Type B pancreatic cell (in vitro differentiated cells): ENCODE measurements around the gene DYNLL1. TPM values are rescaled to one million over a fixed set of nuclear protein-coding genes. Genes with fewer than 3 reads are reported as not detected.
"Not testable (repeated sequence)": the region's sequence is repeated elsewhere in the genome, so short reads cannot be mapped to it uniquely, and the experiment has no call there.

Source experiments
- DNase-seq: peaks from one replicate; pipeline ENCODE4 v3.0.0; 2021; ENCODE audit warnings: mixed read lengths; ENCODE audit not compliant: unreplicated experiment; ENCODE audit errors: extremely low spot score
- H3K27ac Mint-ChIP-seq: 2 replicates; pipeline ENCODE4 v1.8.0; 2021; ENCODE audit warnings: mild to moderate bottlenecking, mixed read lengths
- H3K27me3 Mint-ChIP-seq: 2 replicates; pipeline ENCODE4 v1.8.0; 2021; ENCODE audit warnings: mixed read lengths
- H3K36me3 Mint-ChIP-seq: 2 replicates; pipeline ENCODE4 v1.8.0; 2021; ENCODE audit warnings: mixed read lengths
- H3K4me1 Mint-ChIP-seq: one replicate; pipeline ENCODE4 v1.8.0; 2021; ENCODE audit warnings: mixed read lengths; ENCODE audit not compliant: unreplicated experiment
- H3K4me3 Mint-ChIP-seq: 2 replicates; pipeline ENCODE4 v1.8.0; 2021; ENCODE audit warnings: mild to moderate bottlenecking, mixed read lengths
- H3K9me3 Mint-ChIP-seq: 2 replicates; pipeline ENCODE4 v1.8.0; 2021; ENCODE audit warnings: mixed read lengths
- total RNA-seq: library from RNA; stranded (reverse); gene quantifications from 2 replicates; pipeline ENCODE4 v1.2.1, GENCODE V29; 2021; ENCODE audit warnings: low replicate concordance
- TF ChIP-seq, protein P1 (sequence below): fragments of 200-600 bp; sonication (generic); conservative IDR thresholded peaks from 2 replicates; pipeline ENCODE4 v1.5.0; 2021; ENCODE audit warnings: antibody characterized with exemption, mild to moderate bottlenecking

DYNLL1 gene
- total RNA-seq, 1 donor from 2014 or later, result 451 TPM

DNA sequence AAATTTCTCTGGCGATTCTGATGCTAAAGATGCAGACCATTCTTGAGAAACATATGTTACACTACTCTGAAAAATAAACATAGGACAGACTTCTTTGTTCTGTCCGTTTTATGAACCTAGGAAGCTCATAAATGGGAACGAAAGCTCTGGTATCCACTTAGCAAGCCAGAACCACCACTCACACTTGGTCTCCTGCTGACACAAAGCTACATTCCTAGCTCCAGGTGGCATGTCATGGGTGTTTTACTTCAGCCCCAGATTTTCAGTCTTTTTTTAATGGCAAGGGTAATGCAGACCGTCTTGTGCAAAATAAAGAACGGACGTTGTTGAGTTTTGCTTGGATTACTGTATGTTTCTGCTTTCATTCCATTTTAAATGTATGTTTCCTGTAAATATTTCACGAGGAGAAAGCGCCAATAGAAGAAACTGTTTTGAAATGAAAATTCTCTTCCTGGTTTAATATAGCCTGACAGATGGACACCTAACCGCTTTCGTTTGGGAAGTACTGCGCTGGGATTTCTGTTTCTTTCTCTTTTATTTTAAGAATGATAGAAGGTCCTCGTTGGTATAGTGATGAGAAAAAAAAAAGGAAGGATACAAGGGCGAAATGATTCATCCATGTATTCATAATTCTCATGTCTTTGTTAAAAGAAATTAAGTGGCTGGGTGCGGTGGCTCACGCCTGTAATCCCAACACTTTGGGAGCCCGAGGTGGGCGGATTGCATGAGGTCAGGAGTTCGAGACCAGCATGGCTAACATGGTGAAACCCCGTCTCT is 33.9 kb downstream of the DYNLL1 start:
- peaks cover 20% of the 10 kb centered on the region for H3K4me1 Mint-ChIP-seq
- H3K9me3 Mint-ChIP-seq, result no peaks in the 10 kb centered on the region
- H3K36me3 Mint-ChIP-seq, result no peaks in the 10 kb centered on the region
- H3K27ac Mint-ChIP-seq, result peak overlapping the region; percentile 99
- peak overlapping the region; percentile 100 for H3K4me3 Mint-ChIP-seq
- no peaks in the 10 kb centered on the region for H3K27me3 Mint-ChIP-seq
- TF ChIP-seq, protein P1, sequence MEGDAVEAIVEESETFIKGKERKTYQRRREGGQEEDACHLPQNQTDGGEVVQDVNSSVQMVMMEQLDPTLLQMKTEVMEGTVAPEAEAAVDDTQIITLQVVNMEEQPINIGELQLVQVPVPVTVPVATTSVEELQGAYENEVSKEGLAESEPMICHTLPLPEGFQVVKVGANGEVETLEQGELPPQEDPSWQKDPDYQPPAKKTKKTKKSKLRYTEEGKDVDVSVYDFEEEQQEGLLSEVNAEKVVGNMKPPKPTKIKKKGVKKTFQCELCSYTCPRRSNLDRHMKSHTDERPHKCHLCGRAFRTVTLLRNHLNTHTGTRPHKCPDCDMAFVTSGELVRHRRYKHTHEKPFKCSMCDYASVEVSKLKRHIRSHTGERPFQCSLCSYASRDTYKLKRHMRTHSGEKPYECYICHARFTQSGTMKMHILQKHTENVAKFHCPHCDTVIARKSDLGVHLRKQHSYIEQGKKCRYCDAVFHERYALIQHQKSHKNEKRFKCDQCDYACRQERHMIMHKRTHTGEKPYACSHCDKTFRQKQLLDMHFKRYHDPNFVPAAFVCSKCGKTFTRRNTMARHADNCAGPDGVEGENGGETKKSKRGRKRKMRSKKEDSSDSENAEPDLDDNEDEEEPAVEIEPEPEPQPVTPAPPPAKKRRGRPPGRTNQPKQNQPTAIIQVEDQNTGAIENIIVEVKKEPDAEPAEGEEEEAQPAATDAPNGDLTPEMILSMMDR, result no peak
- DNase-seq, result no peak

DNA sequence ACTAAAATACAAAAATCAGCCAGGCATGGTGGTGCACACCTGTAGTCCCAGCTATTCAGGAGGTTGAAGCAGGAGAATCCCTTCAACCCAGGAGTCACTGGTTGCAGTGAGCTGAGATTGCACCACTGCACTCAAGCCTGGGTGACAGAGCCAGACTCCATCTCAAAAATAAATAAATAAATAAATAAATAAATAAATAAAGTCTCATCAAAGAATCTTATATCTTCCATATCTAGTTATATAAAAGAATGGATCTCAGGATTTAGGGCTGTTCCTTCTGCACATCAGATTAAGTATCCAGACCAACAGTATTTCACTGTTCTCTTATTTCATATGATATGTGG is 34.5 kb downstream of the DYNLL1 start:
- H3K4me3 Mint-ChIP-seq, result not testable (repeated sequence)

DNA sequence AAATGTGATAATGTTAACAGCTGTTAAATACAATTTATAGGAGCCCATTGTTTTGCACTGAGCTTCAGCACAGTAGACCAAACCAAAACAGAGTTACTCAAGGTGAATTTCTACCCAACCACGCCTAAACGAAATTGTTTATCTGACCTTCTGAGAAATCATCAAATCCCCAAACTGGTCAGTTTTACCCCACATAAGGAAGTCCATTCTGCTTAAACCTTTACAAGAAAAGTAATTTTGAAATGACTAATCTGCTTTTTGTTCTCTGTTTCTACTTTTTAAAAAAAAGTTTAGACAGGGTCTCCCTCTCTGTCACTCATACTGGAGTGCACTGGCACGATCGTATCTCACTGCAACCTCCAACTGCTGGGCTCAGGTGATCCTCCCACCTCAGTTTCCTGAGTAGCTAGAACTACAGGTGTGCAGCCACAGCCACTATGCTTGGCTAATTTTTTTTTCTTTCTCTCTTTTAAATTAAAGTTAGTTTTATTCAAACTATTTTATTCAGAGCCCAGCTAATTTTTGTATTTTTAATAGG is 36.9 kb downstream of the DYNLL1 start:
- DNase-seq, result no peak
- H3K27ac Mint-ChIP-seq, result no peak overlapping the region
- TF ChIP-seq, protein P1, result no peak
- H3K27me3 Mint-ChIP-seq, result no peaks in the 10 kb centered on the region
- peaks cover 33% of the 10 kb centered on the region for H3K4me1 Mint-ChIP-seq
- H3K9me3 Mint-ChIP-seq, result no peaks in the 10 kb centered on the region
- peak overlapping the region; percentile 11 for H3K4me3 Mint-ChIP-seq
- peaks cover 4% of the 10 kb centered on the region for H3K36me3 Mint-ChIP-seq

More for the DNA sequence above, 34.5 kb downstream of the DYNLL1 start:
- Mint-ChIP-seq H3K27ac (peak overlapping the region; percentile 99), H3K4me1 (peaks cover 20% of the 10 kb centered on the region)
- not testable (repeated sequence) for H3K9me3 Mint-ChIP-seq, H3K36me3 Mint-ChIP-seq, DNase-seq, H3K27me3 Mint-ChIP-seq

DNA sequence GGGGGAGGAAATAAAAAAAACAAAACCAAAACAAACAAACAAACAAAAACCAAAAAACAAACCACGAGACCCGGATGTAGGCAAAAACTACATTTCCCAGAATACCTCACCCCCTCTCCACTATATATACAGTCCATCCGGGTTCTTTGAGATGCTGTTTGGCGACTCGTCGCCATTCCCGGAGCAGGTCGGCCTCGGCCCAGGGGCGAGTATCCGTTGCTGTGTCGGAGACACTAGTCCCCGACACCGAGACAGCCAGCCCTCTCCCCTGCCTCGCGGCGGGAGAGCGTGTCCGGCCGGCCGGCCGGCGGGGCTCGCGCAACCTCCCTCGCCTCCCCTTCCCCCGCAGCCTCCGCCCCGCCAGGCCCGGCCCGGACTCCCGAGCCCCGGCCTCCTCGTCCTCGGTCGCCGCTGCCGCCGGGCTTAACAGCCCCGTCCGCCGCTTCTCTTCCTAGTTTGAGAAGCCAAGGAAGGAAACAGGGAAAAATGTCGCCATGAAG is 38.3 kb downstream of the DYNLL1 start, which contains the start of gene RNF10:
RNF10 (plus strand) TSS at position 154 of the 500 bp plus-strand sequence. CDS start 456 bp downstream, outside the sequence.
- no peaks in the 10 kb centered on the region for H3K27me3 Mint-ChIP-seq
- TF ChIP-seq, protein P1, result no peak
- H3K9me3 Mint-ChIP-seq, result no peaks in the 10 kb centered on the region
- peak within 1 kb of the TSS; percentile 94 for H3K4me3 Mint-ChIP-seq
- H3K36me3 Mint-ChIP-seq, result peaks cover 6% of the 10 kb centered on the region
- DNase-seq, result peak; percentile 79
- H3K27ac Mint-ChIP-seq, result peak within 1 kb of the TSS; percentile 92
- peaks cover 41% of the 10 kb centered on the region for H3K4me1 Mint-ChIP-seq

DNA sequence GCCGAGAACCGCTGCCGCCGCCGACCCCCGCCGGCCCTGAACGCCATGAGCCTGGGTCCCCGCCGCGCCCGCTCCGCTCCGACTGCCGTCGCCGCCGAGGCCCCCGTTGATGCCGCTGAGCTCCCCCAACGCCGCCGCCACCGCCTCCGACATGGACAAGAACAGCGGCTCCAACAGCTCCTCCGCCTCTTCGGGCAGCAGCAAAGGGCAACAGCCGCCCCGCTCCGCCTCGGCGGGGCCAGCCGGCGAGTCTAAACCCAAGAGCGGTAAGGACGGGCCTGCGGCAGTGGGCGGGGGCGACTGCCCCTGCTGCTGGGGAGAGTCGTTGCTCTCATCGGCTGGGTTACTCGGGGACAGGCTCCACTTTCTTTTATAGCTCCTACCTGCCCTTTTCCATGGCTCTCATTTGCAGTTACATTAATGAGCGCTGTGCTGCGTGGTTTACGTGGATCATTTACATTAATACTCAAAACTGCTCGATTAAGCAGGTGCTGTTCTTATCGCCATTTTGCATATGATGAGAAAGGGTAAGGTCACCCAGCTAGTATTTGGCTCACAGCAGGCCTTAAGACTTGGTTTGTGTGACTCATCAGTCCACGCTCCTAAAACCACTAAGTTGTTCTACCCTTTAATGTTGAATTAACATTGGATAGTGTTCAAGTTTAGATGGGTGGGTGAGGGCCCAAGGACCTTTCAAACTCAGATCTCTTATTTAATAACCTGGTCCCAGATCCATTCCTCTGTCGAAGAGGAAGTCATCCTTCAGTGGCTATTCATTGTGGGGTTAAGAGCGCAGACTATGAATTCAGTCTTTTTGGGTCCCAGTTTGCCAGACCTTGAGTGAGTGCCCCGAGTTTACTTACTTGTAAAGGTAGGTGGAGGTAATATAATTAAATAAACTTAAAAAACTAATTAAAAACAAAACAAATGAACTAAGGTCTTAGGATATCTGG is 39.1 kb downstream of the DYNLL1 start:
- no peaks in the 10 kb centered on the region for H3K9me3 Mint-ChIP-seq
- H3K27ac Mint-ChIP-seq, result peak overlapping the region; percentile 92
- peaks cover 9% of the 10 kb centered on the region for H3K36me3 Mint-ChIP-seq
- peaks cover 38% of the 10 kb centered on the region for H3K4me1 Mint-ChIP-seq
- no peaks in the 10 kb centered on the region for H3K27me3 Mint-ChIP-seq
- peak overlapping the region; percentile 94 for H3K4me3 Mint-ChIP-seq
- peak; percentile 76 for DNase-seq
- TF ChIP-seq, protein P1, result no peak
